HG03280 (cell line): ENCODE data around the gene CACNA1S.

Experiments
- ATAC-seq: cut with Tn5 transposase; IDR thresholded peaks from one replicate; pipeline ENCODE4 v1.9.1; 2021; ENCODE audit warnings: mild to moderate bottlenecking, moderate library complexity; ENCODE audit not compliant: unreplicated experiment

CACNA1S gene

GRCh38 chr1:201140235-201140940, 28.2 kb upstream of the CACNA1S start:
- no peak for ATAC-seq

- ATAC-seq, result no peak
These were observed 27.5 kb upstream of the CACNA1S start for GRCh38 chr1:201139756-201140155.

DNA sequence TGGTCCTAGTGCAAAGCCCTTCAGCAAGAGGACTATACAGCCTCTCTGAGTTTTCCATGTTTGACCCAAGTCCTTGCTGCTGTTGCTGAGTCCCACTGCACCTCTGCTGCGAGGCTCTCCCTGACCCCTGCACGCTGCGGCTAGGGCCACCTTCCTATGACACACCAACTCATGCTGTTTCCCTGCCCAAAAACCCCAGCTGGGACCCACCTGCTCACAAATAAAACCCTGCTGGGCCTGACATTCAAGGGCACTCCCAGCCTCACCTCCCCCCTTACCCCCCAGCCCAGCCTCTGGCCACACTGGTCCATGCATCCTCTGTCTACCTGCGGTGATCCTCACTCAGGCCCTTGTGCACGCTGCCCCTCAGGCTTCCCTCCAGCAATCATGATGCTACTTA, 27.1 kb upstream of the CACNA1S start:
- ATAC-seq, result no peak

DNA sequence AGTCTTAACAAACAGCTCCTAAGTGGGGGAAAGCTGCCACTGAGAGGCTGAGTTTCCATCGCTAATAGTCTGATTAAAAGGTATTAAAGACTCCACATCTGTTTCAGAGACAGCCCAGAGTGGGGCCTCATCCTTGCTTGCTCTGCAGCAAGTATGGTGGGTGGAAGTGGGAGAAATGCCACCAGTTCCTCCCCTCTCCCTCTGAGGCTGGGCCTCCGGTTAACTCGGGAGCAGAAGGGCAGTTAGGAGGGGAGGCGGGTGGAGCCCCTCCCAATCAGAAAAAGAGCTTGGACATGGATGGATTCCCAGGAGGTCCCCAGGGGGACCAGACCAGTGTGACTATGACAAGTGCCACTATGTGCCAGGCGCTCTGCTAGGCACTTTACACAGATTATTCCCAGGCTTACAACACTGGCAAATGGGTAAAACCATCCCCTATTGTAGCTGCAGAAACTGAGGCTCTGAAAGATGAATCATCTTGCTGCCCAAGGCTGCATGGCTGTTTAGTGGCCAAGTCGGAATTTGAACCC, 26.1 kb upstream of the CACNA1S start:
- no peak for ATAC-seq

DNA sequence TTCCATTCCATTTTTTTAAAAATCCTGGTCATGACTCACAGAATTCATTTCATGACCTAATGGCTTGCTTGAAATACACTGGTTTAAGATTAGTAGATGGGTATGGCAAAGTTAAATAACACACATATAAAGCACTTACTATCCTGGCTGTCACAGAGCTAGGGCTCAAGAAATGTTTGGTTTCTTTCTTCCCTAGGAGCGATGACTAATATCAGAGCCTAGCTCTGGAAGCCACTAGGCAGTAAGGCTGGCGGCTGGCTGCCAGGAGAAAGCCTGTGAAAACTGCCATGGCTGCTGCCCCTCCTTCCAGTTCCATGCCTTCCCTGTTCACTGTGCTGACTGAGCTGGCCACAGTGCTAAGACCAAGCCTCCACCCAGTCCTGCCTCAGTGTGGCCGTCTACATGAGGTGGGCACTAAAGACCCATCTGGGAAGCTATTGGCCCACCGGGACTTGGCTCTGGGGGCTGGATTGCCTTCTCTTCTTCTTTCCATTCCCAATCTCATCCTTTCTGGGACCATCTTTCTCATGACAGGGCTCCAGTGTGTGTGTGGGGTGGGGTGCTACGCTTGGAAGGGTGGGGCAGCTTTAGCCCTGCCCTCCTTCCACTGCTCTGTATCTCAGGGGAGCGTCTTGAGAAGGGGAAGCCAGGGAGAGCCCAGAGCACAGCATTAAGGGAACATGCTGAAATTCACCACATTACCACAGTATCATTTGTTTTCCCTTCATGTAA, 25.5 kb upstream of the CACNA1S start:
- no peak for ATAC-seq

DNA sequence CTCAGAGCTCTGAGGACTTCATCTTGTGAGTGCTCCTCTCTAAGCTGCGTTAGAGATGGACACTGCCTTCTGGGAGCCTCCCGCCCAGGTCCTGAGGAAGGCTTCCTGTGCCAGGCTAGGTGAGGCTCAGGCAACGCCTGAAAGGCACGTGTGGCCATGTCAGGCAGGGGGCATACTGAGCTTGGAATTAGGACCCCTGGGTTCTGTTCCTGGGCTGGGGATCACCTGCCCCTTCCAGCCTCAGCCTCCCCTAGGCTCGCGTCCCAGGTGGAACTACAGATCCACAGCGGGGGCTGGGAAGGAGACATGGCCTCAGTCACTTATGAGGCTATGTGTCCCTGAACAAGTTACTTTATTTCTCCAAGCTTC, 24.8 kb upstream of the CACNA1S start:
- no peak for ATAC-seq

GRCh38 chr1:201136355-201137023, 24.3 kb upstream of the CACNA1S start:
- ATAC-seq, result no peak

DNA sequence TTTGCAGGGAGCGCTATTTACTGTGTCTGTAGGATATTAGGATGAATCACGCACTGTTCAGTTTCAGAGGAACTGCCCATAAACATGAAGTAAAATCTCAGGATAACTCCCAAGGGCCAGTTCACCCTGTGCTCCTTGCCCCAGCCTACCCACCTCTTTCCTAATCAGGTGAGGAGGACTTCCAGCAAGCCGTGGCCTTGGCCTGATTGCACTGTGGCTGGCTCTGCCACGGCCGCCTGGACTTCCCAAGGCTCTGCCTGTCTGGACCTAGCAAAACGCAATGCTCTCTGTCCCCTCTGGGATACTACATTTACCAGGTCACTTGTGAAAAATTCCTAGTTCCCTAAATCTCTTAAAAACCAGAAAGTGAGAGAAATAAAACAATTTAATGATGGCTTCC, 22.2 kb upstream of the CACNA1S start:
- no peak for ATAC-seq

GRCh38 chr1:201131398-201131797, 19.2 kb upstream of the CACNA1S start:
- no peak for ATAC-seq

GRCh38 chr1:201128962-201129361, 16.7 kb upstream of the CACNA1S start:
- no peak for ATAC-seq

DNA sequence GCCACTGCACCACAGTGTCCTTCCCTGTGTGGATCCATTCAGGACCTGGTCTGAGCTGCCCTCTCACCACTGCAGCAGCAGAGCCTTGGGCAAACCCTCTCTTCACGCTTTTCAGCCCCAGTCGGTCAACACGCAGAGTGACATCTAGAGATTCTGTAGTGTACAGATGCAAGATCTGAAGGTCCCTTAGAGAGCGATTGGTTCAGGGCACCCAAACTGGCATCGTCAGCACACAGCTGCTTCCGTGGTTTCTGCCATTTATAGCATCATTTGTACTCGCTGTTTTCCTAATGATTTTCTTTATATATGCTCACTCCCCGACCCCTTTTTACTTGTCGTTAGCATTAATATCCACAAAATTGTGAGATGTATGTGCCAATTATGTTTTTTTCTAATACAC, 16.2 kb upstream of the CACNA1S start:
- no peak for ATAC-seq

GRCh38 chr1:201127755-201128455, 15.7 kb upstream of the CACNA1S start:
- no peak for ATAC-seq

GRCh38 chr1:201126832-201127754, 14.9 kb upstream of the CACNA1S start, which contains the start of gene ASCL5:
ASCL5 (minus strand) TSS chr1:201127184; CDS start chr1:201115372, 11,812 bp downstream.
- ATAC-seq, result no peak

DNA sequence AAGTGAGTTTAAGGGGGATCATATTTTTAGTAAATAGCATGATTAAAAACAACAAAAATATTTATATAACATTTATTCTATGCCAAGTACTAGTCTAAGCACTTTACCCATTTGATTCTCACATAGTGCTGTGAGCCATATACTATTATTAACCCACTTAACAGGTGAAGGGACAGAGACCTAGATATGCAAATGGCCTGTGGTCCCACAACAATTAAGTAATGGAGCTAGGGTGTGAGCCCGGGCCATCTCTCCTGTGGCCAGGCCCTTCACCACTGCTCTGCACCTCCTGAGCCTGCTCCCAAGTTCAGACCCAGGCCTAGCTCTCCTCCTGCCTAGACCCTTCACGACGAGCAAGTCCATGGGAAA, 14.2 kb upstream of the CACNA1S start:
- ATAC-seq, result no peak

DNA sequence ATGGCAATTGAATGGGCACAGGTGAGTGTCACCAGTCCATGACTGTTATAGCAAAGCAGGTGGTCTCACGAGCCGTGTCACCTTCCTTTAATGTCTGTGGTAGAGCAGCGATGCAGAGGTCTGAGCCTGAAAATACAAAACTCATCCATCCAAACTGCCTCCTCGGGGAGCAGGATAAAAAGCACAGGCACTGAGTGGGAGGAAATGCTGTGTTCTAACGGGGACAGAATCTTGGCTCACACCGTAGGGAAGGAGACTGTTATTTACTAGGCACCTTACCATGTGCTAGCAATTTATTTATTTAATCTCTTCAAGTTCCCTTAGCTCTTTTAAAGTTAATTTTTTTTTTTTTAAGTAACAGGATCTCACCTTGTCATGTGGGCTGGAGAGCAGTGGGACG, 13.6 kb upstream of the CACNA1S start:
- ATAC-seq, result no peak

GRCh38 chr1:201125019-201125418, 12.8 kb upstream of the CACNA1S start:
- ATAC-seq, result no peak

- ATAC-seq, result no peak
These were observed 11.6 kb upstream of the CACNA1S start for GRCh38 chr1:201123866-201124265.

GRCh38 chr1:201122321-201122957, 10.2 kb upstream of the CACNA1S start:
- no peak for ATAC-seq
